Spleen (tissue), 11 donors: Measurements from ENCODE around the gene SOX8. TPM values are rescaled to one million over a fixed set of nuclear protein-coding genes. Genes with fewer than 3 reads are reported as not detected.
"Not testable (repeated sequence)": the region's sequence is repeated elsewhere in the genome, so short reads cannot be mapped to it uniquely, and the experiment has no call there.

Experiments
- DNase-seq: peaks from one replicate; pipeline ENCODE4 v3.0.0-alpha.2; 2020
- H3K27ac ChIP-seq, 8 donors: fragments of 200-600 bp; sonication (generic) in 7 of 8; 1 replicate in 4 of 8; 2 replicates in 4 of 8; pipeline versions ENCODE4 v1.5.0 to v1.8.0; 2016 to 2021; ENCODE audit warnings: inconsistent platforms in 4 of 8, mild to moderate bottlenecking in 4 of 8, moderate library complexity in 1 of 8
- H3K27me3 ChIP-seq, 7 donors: fragments of 200-600 bp; sonication (generic) in 6 of 7; replicated peaks in 1 of 7; 1 replicate in 4 of 7; 2 replicates in 3 of 7; pipeline versions ENCODE4 v1.5.0 to v1.8.0; 2016 to 2021; ENCODE audit warnings: inconsistent platforms in 3 of 7, mild to moderate bottlenecking in 1 of 7
- H3K36me3 ChIP-seq, 6 donors: fragments of 200-600 bp; sonication (generic) in 5 of 6; 1 replicate in 4 of 6; 2 replicates in 2 of 6; pipeline versions ENCODE4 v1.5.0 to v1.8.0; 2016 to 2021; ENCODE audit warnings: inconsistent platforms in 2 of 6
- H3K4me1 ChIP-seq, 6 donors: fragments of 200-600 bp; sonication (generic) in 5 of 6; 1 replicate in 3 of 6; 2 replicates in 3 of 6; pipeline versions ENCODE4 v1.5.0 to v1.8.0; 2016 to 2021; ENCODE audit warnings: inconsistent platforms in 3 of 6
- H3K4me3 ChIP-seq, 8 donors: fragments of 200-600 bp; sonication (generic) in 7 of 8; 1 replicate in 4 of 8; 2 replicates in 4 of 8; pipeline versions ENCODE4 v1.5.0 to v1.8.0; 2016 to 2021; ENCODE audit warnings: inconsistent platforms in 4 of 8, mild to moderate bottlenecking in 4 of 8, moderate library complexity in 2 of 8
- H3K9me3 ChIP-seq, 8 donors: fragments of 200-600 bp; sonication (generic) in 7 of 8; 1 replicate in 4 of 8; 2 replicates in 4 of 8; pipeline versions ENCODE4 v1.5.0 to v1.8.0; 2016 to 2021; ENCODE audit warnings: inconsistent platforms in 4 of 8
- POLR2A ChIP-seq, 3 donors: fragments of 450-650 bp; IDR thresholded peaks; one replicate each; pipeline ENCODE4 v1.5.1; 2017; ENCODE audit warnings: antibody characterized with exemption in 3 of 3, mild to moderate bottlenecking in 1 of 3
- POLR2AphosphoS5 ChIP-seq, 3 donors: sonication (generic); formaldehyde crosslinking; IDR thresholded peaks; one replicate each; pipeline ENCODE4 v1.5.1; 2017; ENCODE audit warnings: antibody characterized with exemption in 3 of 3
- WGBS, 5 donors: extraction: QIAGEN DNeasy Blood & Tissue Kit in 3 of 5; methylation state at CpG; one replicate each; pipeline versions ENCODE4 v1.1.5 to v1.1.7; 2013 to 2018; 5-methylcytosine and 5-hydroxymethylcytosine counted together
- intact Hi-C: fragments of 100-400 bp; cut with DNase I; formaldehyde crosslinking; loops from one replicate; pipeline ENCODE4 v1.15.0; 2023; ENCODE audit warnings: low total_unique reads
- polyA plus RNA-seq, 3 donors: library from polyadenylated mRNA; stranded (reverse); fragments of 200-250 nt; gene quantifications; one replicate each; pipeline ENCODE4 v1.2.1, GENCODE V29; 2013
- total RNA-seq, 7 donors: library from RNA; depleted of rRNA in 3 of 7; stranded (reverse); fragments of >200 nt in 3 of 7; fragmentation: NEBNext Ultra II Directional in 4 of 7; extraction: Animal tissue kit (Norgen Biotek cat#: 25700) in 4 of 7; gene quantifications; one replicate each; pipeline versions ENCODE4 v1.1.0 to v1.2.1, GENCODE V29; 2016 to 2021
- TF ChIP-seq, protein P1 (sequence below), 11 experiments: fragments of 200-600 bp in 7 of 11; fragments of 450-650 bp in 4 of 11; sonication (generic) in 4 of 11; IDR thresholded peaks in 8 of 11; conservative IDR thresholded peaks in 3 of 11; 1 replicate in 7 of 11; 2 replicates in 4 of 11; pipeline versions ENCODE4 v1.4.0 to v1.8.0; 2016 to 2021; ENCODE audit warnings: antibody characterized with exemption in 11 of 11, inconsistent platforms in 4 of 11, mild to moderate bottlenecking in 1 of 11
- donor health status: healthy with polysubstance abuse.
- donor health status: DM: no; HTN: no; CAD: no; lungs with moderate emphysema.
- donor health status: DM: no; HTN: no; CAD: no.
- donor health status: Bipolar disorder and iron deficiency.
- donor health status: healthy.
- donor health status: DM: no; HTN: no; CAD: no.
- donor health status: DM: yes; HTN: yes; CAD: no.

The SOX8 gene
- total and polyA plus RNA-seq, 10 donors = 0.60 to 3.7 (median 1.7) TPM

DNA sequence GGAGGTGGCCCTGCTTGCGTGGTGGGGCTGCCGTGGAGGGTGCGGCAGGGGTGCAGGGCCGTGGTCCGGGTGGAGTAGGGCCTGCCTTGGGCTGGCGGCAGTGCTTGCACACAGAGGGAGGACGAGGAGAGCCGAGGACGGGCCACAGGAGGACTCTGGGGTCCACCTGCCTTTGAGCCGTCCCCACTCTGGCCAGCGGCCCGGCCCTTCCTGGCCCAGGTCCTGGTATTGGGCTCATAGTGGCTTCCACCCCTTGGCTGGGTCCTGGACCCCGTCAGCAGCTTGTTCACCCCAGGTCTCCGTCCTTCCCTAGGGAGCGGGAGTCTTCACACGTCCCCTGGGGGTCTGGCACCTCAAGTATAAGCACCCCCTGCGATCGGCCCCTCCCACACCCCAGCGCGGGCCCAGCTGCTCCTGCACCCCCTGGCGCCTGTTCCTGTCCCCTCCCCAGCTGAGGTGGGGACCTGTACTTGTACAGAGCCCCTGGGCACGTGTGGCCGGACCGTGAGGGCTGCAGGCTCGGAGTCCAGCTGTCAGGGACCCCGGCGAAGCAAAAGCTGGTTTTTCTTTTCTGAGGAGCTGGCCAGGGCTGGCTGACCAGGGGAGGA, 40.1 kb downstream of the SOX8 start:
- WGBS, 5 donors = 80 to 84% (median 83%) methylated on average over 23 to 27 of the region's 27 CpGs
- TF ChIP-seq POLR2AphosphoS5 (IDR thresholded peaks at IDR 0.05) = no peak
- no peaks in the 10 kb centered on the region for H3K36me3 ChIP-seq
- peaks cover 0 to 5% (median 0%) of the 10 kb centered on the region in 6 donors for H3K4me1 ChIP-seq
- H3K9me3 ChIP-seq = no peaks in the 10 kb centered on the region
- peaks cover 0 to 73% (median 30%) of the 10 kb centered on the region in 7 donors for H3K27me3 ChIP-seq
- no peak for DNase-seq
- H3K27ac ChIP-seq = no peak overlapping the region
- intact Hi-C loops = no loop called here
- no peak overlapping the region for H3K4me3 ChIP-seq

DNA sequence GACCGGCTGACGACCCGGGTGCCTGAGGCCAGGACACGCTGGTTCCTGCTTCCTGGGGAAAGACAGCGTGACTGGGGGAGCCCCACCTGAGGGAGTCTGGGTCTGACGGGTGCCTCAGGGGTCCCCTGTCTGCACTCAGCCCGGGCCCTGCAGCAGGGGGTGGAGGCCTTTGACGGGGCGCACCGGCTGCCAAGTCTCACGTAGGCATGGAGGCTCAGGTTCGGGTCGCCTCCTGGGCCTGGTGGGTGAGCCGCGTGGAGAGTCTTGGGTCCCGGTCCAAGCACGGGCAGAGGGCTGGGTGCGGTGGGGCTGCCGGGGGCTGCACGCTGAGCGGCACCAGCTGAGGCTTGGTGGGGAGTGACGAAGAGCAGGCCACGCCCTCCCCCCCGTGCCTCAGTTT, 40.9 kb downstream of the SOX8 start:
- TF ChIP-seq POLR2A (IDR thresholded peaks at IDR 0.05) (no peak), POLR2AphosphoS5 (IDR thresholded peaks at IDR 0.05) (no peak)
- TF ChIP-seq, protein P1, sequence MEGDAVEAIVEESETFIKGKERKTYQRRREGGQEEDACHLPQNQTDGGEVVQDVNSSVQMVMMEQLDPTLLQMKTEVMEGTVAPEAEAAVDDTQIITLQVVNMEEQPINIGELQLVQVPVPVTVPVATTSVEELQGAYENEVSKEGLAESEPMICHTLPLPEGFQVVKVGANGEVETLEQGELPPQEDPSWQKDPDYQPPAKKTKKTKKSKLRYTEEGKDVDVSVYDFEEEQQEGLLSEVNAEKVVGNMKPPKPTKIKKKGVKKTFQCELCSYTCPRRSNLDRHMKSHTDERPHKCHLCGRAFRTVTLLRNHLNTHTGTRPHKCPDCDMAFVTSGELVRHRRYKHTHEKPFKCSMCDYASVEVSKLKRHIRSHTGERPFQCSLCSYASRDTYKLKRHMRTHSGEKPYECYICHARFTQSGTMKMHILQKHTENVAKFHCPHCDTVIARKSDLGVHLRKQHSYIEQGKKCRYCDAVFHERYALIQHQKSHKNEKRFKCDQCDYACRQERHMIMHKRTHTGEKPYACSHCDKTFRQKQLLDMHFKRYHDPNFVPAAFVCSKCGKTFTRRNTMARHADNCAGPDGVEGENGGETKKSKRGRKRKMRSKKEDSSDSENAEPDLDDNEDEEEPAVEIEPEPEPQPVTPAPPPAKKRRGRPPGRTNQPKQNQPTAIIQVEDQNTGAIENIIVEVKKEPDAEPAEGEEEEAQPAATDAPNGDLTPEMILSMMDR (IDR thresholded peaks at IDR 0.05 in 8 of 11, conservative IDR thresholded peaks at IDR 0.05 in 3 of 11) = no peak
- Histone ChIP-seq H3K4me3 (no peak overlapping the region), H3K27ac (no peak overlapping the region), H3K4me1 (peaks cover 0 to 5% (median 0%) of the 10 kb centered on the region in 6 donors), H3K27me3 (peaks cover 0 to 73% (median 30%) of the 10 kb centered on the region in 7 donors), H3K36me3 (no peaks in the 10 kb centered on the region), H3K9me3 (no peaks in the 10 kb centered on the region)
- intact Hi-C loops = no loop called here
- WGBS, 5 donors = 66 to 75% (median 70%) methylated on average over 18 to 24 of the region's 24 CpGs
- DNase-seq = no peak

DNA sequence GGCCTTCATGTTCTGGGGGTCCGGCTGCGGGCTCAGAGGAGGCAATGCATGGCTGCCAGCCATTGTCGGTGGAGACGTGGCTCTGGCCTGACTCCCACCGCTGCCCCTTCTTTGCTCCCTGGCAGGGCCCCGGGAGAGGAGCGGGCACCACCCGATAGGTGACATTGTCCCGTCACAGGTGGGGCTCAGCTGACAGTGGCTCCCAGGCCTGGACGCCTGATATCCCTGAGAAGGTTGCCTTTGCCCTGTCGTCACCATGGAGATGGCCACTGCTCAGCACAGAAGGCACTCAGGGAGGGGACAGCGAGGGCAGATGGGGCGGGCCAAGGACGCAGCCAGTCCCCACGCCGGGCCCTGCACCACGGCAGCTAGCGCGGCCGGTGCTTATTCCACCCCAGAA, 42.6 kb downstream of the SOX8 start:
- no peak overlapping the region for H3K4me3 ChIP-seq
- no peak overlapping the region for H3K27ac ChIP-seq
- intact Hi-C loops = no loop called here
- no peaks in the 10 kb centered on the region for H3K9me3 ChIP-seq
- TF ChIP-seq, protein P1 (IDR thresholded peaks at IDR 0.05 in 8 of 11, conservative IDR thresholded peaks at IDR 0.05 in 3 of 11) = no peak
- TF ChIP-seq POLR2AphosphoS5 (IDR thresholded peaks at IDR 0.05) (no peak), POLR2A (IDR thresholded peaks at IDR 0.05) (no peak)
- 79 to 86% (median 81%) methylated on average over 5 to 20 of the region's 20 CpGs for WGBS, 5 donors
- peaks cover 0 to 19% (median 9%) of the 10 kb centered on the region in 6 donors for H3K4me1 ChIP-seq
- DNase-seq = no peak
- no peaks in the 10 kb centered on the region for H3K36me3 ChIP-seq
- H3K27me3 ChIP-seq = peaks cover 0 to 83% (median 34%) of the 10 kb centered on the region in 7 donors

DNA sequence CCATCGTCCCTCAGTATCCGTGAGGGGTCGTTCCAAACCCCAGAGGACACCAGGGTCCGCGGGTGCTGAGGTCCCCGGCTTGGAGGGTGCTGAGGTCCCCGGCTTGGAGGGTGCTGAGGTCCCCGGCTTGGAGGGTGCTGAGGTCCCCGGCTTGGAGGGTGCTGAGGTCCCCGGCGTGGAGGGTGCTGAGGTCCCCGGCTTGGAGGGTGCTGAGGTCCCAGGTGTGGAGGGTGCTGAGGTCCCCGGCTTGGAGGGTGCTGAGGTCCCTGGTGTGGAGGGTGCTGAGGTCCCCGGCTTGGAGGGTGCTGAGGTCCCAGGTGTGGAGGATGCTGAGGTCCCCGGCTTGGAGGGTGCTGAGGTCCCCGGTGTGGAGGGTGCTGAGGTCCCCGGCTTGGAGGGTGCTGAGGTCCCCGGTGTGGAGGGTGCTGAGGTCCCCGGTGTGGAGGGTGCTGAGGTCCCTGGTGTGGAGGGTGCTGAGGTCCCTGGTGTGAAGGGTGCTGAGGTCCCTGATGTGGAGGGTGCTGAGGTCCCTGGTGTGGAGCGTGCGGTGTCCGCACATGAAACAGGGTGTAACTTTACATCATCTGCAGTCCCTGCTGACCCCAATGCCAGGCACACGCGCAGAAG, 43.7 kb downstream of the SOX8 start:
- DNase-seq, intact Hi-C loops, H3K36me3 ChIP-seq, H3K27ac ChIP-seq, H3K9me3 ChIP-seq, H3K4me3 ChIP-seq: not testable (repeated sequence)
- Histone ChIP-seq H3K4me1 (peaks cover 0 to 27% (median 10%) of the 10 kb centered on the region in 6 donors), H3K27me3 (peaks cover 0 to 83% (median 38%) of the 10 kb centered on the region in 7 donors)
- WGBS, 5 donors = 62 to 74% (median 69%) methylated on average over 19 to 24 of the region's 24 CpGs

DNA sequence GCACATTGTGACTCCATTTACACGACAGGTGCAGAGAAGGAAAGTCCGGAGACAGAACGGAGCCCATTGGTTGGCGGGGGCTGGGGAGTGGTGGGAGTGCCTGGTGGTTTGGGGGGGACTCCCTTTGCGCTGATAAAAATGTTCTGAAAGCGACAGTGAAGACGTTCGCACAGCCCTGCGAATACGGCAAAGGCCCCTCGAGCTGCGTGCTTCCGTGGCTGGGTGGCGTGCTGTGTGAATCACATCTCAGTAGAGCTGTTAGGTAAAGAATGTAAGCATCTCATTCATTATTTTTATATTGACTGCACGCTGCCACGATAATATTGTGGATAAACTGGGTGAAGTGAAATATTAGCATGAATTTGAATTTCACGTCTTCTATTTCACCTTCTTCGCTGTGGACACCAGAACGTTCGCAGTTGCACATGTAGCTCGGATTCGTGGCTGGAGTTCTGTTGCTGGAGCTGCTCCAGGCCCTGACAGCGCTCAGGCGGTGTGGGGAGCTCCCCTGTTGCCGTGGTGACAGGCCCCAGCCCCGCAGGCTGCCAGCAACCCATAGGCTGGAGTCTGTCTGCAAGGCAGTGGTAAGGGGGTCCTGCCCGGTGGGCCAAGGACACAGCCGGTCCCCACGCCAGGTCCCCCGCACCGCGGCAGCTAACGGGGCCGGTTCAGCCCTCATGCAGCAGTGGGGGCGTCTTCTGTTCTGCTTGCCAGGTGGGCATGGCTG, 44.6 kb downstream of the SOX8 start:
- Histone ChIP-seq H3K4me1 (peaks cover 0 to 27% (median 10%) of the 10 kb centered on the region in 6 donors), H3K27ac (no peak overlapping the region), H3K4me3 (no peak overlapping the region), H3K36me3 (no peaks in the 10 kb centered on the region), H3K9me3 (no peaks in the 10 kb centered on the region), H3K27me3 (peaks cover 0 to 83% (median 32%) of the 10 kb centered on the region in 7 donors)
- TF ChIP-seq, protein P1 (IDR thresholded peaks at IDR 0.05 in 8 of 11, conservative IDR thresholded peaks at IDR 0.05 in 3 of 11) = no peak
- WGBS, 5 donors = 74 to 82% (median 80%) methylated on average over 28 to 35 of the region's 35 CpGs
- intact Hi-C loops = no loop called here
- no peak for DNase-seq
